ENCODE data around the gene DCDC2. TPM values are rescaled to one million over a fixed set of nuclear protein-coding genes. Genes with fewer than 3 reads are reported as not detected.
"Not testable (repeated sequence)": the region's sequence is repeated elsewhere in the genome, so short reads cannot be mapped to it uniquely, and the experiment has no call there.

DCDC2 gene
- polyA plus RNA-seq, 1 experiment, result not detected

GRCh38 chr6:24249926-24250325, 107.9 kb downstream of the DCDC2 start:
- no peak for TF ChIP-seq CTCF (IDR thresholded peaks at IDR 0.05; ENCODE audit: insufficient read depth, low read depth, low read length)
- Histone ChIP-seq H3K36me3 (ENCODE audit: control insufficient read depth, insufficient read depth, low read length) (no peaks in the 10 kb centered on the region), H3K4me3 (ENCODE audit: low read depth, low read length) (no peak overlapping the region), H3K27me3 (ENCODE audit: control insufficient read depth, insufficient read depth, low read length) (no peaks in the 10 kb centered on the region)
- ChIA-PET POLR2A (no interaction called here), CTCF (interaction anchor here (1.2 kb wide), 1 partner anchor 17 kb away, joined by 3 read pairs; no protein-coding TSS in a partner anchor)
- no peak for DNase-seq (ENCODE audit: low read depth)

- H3K36me3 ChIP-seq (ENCODE audit: control insufficient read depth, insufficient read depth, low read length), result no peaks in the 10 kb centered on the region
- H3K4me3 ChIP-seq (ENCODE audit: low read depth, low read length), result no peak overlapping the region
- no peak for DNase-seq (ENCODE audit: low read depth)
- no peaks in the 10 kb centered on the region for H3K27me3 ChIP-seq (ENCODE audit: control insufficient read depth, insufficient read depth, low read length)
- TF ChIP-seq CTCF (IDR thresholded peaks at IDR 0.05; ENCODE audit: insufficient read depth, low read depth, low read length), result no peak
- ChIA-PET CTCF (no interaction called here), POLR2A (no interaction called here)
Observed at GRCh38 chr6:24245275-24245674, 112.6 kb downstream of the DCDC2 start.

- ChIA-PET POLR2A (no interaction called here), CTCF (no interaction called here)
- Histone ChIP-seq H3K27me3 (ENCODE audit: control insufficient read depth, insufficient read depth, low read length) (no peaks in the 10 kb centered on the region), H3K36me3 (ENCODE audit: control insufficient read depth, insufficient read depth, low read length) (no peaks in the 10 kb centered on the region), H3K4me3 (ENCODE audit: low read depth, low read length) (no peak overlapping the region)
- no peak for DNase-seq (ENCODE audit: low read depth)
- no peak for TF ChIP-seq CTCF (IDR thresholded peaks at IDR 0.05; ENCODE audit: insufficient read depth, low read depth, low read length)
Observed at GRCh38 chr6:24242924-24243323, 114.9 kb downstream of the DCDC2 start.

GRCh38 chr6:24241779-24242178, 116.1 kb downstream of the DCDC2 start:
- H3K27me3 ChIP-seq (ENCODE audit: control insufficient read depth, insufficient read depth, low read length); CTCF ChIA-PET; POLR2A ChIA-PET; H3K36me3 ChIP-seq (ENCODE audit: control insufficient read depth, insufficient read depth, low read length); DNase-seq (ENCODE audit: low read depth); H3K4me3 ChIP-seq (ENCODE audit: low read depth, low read length): not testable (repeated sequence)

- TF ChIP-seq CTCF (IDR thresholded peaks at IDR 0.05; ENCODE audit: insufficient read depth, low read depth, low read length), result no peak
- CTCF ChIA-PET, result no interaction called here
- no peaks in the 10 kb centered on the region for H3K27me3 ChIP-seq (ENCODE audit: control insufficient read depth, insufficient read depth, low read length)
- no peaks in the 10 kb centered on the region for H3K36me3 ChIP-seq (ENCODE audit: control insufficient read depth, insufficient read depth, low read length)
- no peak for DNase-seq (ENCODE audit: low read depth)
- POLR2A ChIA-PET, result no interaction called here
- H3K4me3 ChIP-seq (ENCODE audit: low read depth, low read length), result no peak overlapping the region
Observed at GRCh38 chr6:24240943-24241342, 116.9 kb downstream of the DCDC2 start.

- TF ChIP-seq CTCF (IDR thresholded peaks at IDR 0.05; ENCODE audit: insufficient read depth, low read depth, low read length), result no peak
- H3K36me3 ChIP-seq (ENCODE audit: control insufficient read depth, insufficient read depth, low read length), result no peaks in the 10 kb centered on the region
- H3K27me3 ChIP-seq (ENCODE audit: control insufficient read depth, insufficient read depth, low read length), result no peaks in the 10 kb centered on the region
- DNase-seq (ENCODE audit: low read depth), result no peak
- ChIA-PET POLR2A (no interaction called here), CTCF (no interaction called here)
- H3K4me3 ChIP-seq (ENCODE audit: low read depth, low read length), result no peak overlapping the region
Observed at GRCh38 chr6:24240380-24240928, 117.4 kb downstream of the DCDC2 start.

Measured in BJ (cell line).